K562 (cell line): ENCODE results near the gene COPS9. TPM values are rescaled to one million over a fixed set of nuclear protein-coding genes. Genes with fewer than 3 reads are reported as not detected.

Experiments
- ATAC-seq: fragments of 200-7000 bp; cut with Tn5 transposase; 3 replicates; pipeline ENCODE4 v1.9.1; 2020; ENCODE audit warnings: moderate library complexity
- BruUV-seq: library from RNA; stranded (reverse); fragments of 400-500 nt; replicated peaks from 2 replicates; lab custom pipeline; 2021; lab: Mats Ljungman, UMichigan
- CTCF ChIA-PET: fragments of 300-600 bp; formaldehyde crosslinking; extraction: SDS; loops from one replicate; lab custom pipeline; 2021; ENCODE audit warnings: low intra/inter-chr PET ratio; lab: Yijun Ruan, JAX
- POLR2A ChIA-PET: fragments of 300-600, 350-650 bp; sonication (Branson Sonifier 250); formaldehyde crosslinking; extraction: SDS; loops from one replicate; lab custom pipeline; 2021; ENCODE audit warnings: antibody characterized with exemption, inconsistent platforms; lab: Yijun Ruan, JAX
- DNase-seq, 4 experiments: peaks; one replicate each; pipeline versions ENCODE4 v3.0.0 to v3.0.0-alpha.2; 2011 to 2018; ENCODE audit warnings: low spot score in 3 of 4, mixed read lengths in 3 of 4; ENCODE audit errors: extremely low read depth in 1 of 4
- FAIRE-seq: peaks from 2 replicates; lab custom pipeline; 2011; peaks lifted over from hg19 to GRCh38; lab: Jason Lieb, UNC
- H2AFZ ChIP-seq: 2 replicates; pipeline ENCODE4 v1.6.0; 2011; ENCODE audit warnings: low read depth, low read length, control low read depth, inconsistent platforms
- H3K27ac ChIP-seq: fragments of 200-600 bp; 3 replicates; pipeline ENCODE4 v1.8.0; 2011; ENCODE audit warnings: low read depth, mild to moderate bottlenecking, control low read depth, inconsistent platforms, low read length, moderate library complexity, mixed read lengths; ENCODE audit errors: extremely low read depth
- H3K27me3 ChIP-seq, 2 experiments: fragments of 300-600 bp in 1 of 2; 2 replicates in 1 of 2; 3 replicates in 1 of 2; pipeline versions ENCODE4 v1.6.0 to v1.8.0; 2011; ENCODE audit warnings: inconsistent platforms in 2 of 2, low read length in 2 of 2, mild to moderate bottlenecking in 1 of 2, mixed read lengths in 1 of 2, moderate library complexity in 1 of 2; ENCODE audit not compliant: control insufficient read depth in 2 of 2, insufficient read depth in 2 of 2
- H3K36me3 ChIP-seq: fragments of 300-600 bp; 3 replicates; pipeline ENCODE4 v1.8.0; 2011; ENCODE audit warnings: mild to moderate bottlenecking, low read length, inconsistent platforms; ENCODE audit not compliant: control insufficient read depth, insufficient read depth
- H3K4me1 ChIP-seq, 2 experiments: fragments of 200-600 bp in 1 of 2; replicated peaks in 1 of 2; 2 replicates in 1 of 2; 3 replicates in 1 of 2; pipeline versions ENCODE4 v1.5.1 to v1.8.0; 2011; ENCODE audit warnings: inconsistent platforms in 2 of 2, low read length in 2 of 2, mild to moderate bottlenecking in 1 of 2, mixed read lengths in 1 of 2, moderate library complexity in 1 of 2; ENCODE audit not compliant: control insufficient read depth in 2 of 2, insufficient read depth in 2 of 2
- H3K4me2 ChIP-seq: 2 replicates; pipeline ENCODE4 v1.6.1; 2011; ENCODE audit warnings: low read length, control low read depth, inconsistent platforms, mixed read lengths; ENCODE audit not compliant: insufficient read depth
- H3K4me3 ChIP-seq: fragments of 200-600 bp; sonication (generic), shearing (Covaris generic); 2 replicates; pipeline ENCODE4 v1.5.1; 2016; ENCODE audit warnings: control low read depth, inconsistent platforms
- H3K79me2 ChIP-seq: fragments of 200-600 bp; 3 replicates; pipeline ENCODE4 v1.8.0; 2011; ENCODE audit warnings: low read length, inconsistent platforms; ENCODE audit not compliant: control insufficient read depth, insufficient read depth
- H3K9ac ChIP-seq, 2 experiments: 2 replicates each; pipeline versions ENCODE4 v1.6.0 to v1.6.1; 2011; ENCODE audit warnings: low read depth in 2 of 2, low read length in 2 of 2, control low read depth in 1 of 2, inconsistent platforms in 1 of 2, mild to moderate bottlenecking in 1 of 2, mixed read lengths in 1 of 2; ENCODE audit not compliant: insufficient read depth in 1 of 2
- H3K9me1 ChIP-seq: one replicate; pipeline ENCODE4 v1.6.0; 2011; ENCODE audit warnings: inconsistent platforms, mild to moderate bottlenecking, low read length, moderate library complexity; ENCODE audit not compliant: control insufficient read depth, insufficient read depth
- H3K9me3 ChIP-seq: replicated peaks from 2 replicates; pipeline ENCODE4 v1.5.1; 2011; ENCODE audit warnings: low read depth, low read length, inconsistent platforms; ENCODE audit not compliant: control insufficient read depth, insufficient read depth
- H4K20me1 ChIP-seq: replicated peaks from 2 replicates; pipeline ENCODE4 v1.6.1; 2011; ENCODE audit warnings: low read length, inconsistent platforms, mixed read lengths; ENCODE audit not compliant: control insufficient read depth, insufficient read depth
- CHD2 ChIP-seq: IDR thresholded peaks from 2 replicates; pipeline ENCODE4 v1.6.1; 2011; ENCODE audit warnings: low read depth, low read length
- NCOA4 ChIP-seq: fragments of 450-650 bp; IDR thresholded peaks from 2 replicates; pipeline ENCODE4 v1.6.1; 2018; ENCODE audit warnings: mild to moderate bottlenecking; ENCODE audit not compliant: partially characterized antibody
- ZNF174 ChIP-seq: fragments of 250-450 bp; sonication (Bioruptor Pico); IDR thresholded peaks from 2 replicates; pipeline ENCODE4 v1.4.0; 2020; ENCODE audit warnings: mild to moderate bottlenecking
- ZNF316 ChIP-seq: fragments of 450-650 bp; IDR thresholded peaks from 2 replicates; pipeline ENCODE4 v1.6.1; 2016
- ZNF699 ChIP-seq: fragments of 250-450 bp; sonication (Bioruptor Pico); IDR thresholded peaks from 2 replicates; pipeline ENCODE4 v1.8.0; 2021; ENCODE audit warnings: mild to moderate bottlenecking, moderate library complexity; ENCODE audit not compliant: insufficient replicate concordance
- WGBS: fragments of 100-300 bp; shearing (Covaris generic); methylation state at CpG from one replicate; pipeline ENCODE4 v1.1.6; 2016; ENCODE audit warnings: low coverage, mixed read lengths; ENCODE audit not compliant: insufficient coverage; ENCODE audit errors: missing lambda C conversion rate; 5-methylcytosine and 5-hydroxymethylcytosine counted together
- in situ Hi-C: fragments of 300-500 bp; cut with MboI; formaldehyde crosslinking; loops from 4 replicates; pipeline ENCODE4 v1.15.0; 2018; ENCODE audit warnings: inconsistent platforms, mixed read lengths
- intact Hi-C: fragments of 100-400 bp; cut with micrococcal nuclease; formaldehyde crosslinking; loops from 2 replicates; pipeline ENCODE4 v1.14.2; 2022
- polyA plus RNA-seq, 8 experiments: library from polyadenylated mRNA; depleted of rRNA in 4 of 8; stranded (reverse) in 5 of 8; unstranded in 3 of 8; fragments of >200 nt; fragmentation: Nextera tagmentation in 2 of 8; fragmentation: Illumina TruSeq in 1 of 8; extraction: Ambion mirVana in 2 of 8; extraction: Trizol in 1 of 8; gene quantifications; 2 replicates each; pipeline versions ENCODE4 v1.2.1 to v1.2.3, GENCODE V29; 2011 to 2014; ENCODE audit warnings: inconsistent platforms in 1 of 8, missing spikeins in 1 of 8
- total RNA-seq, 7 experiments: library from RNA; depleted of rRNA in 6 of 7; stranded (reverse); fragments of >200 nt in 6 of 7; fragmentation: Illumina TruSeq in 2 of 7; extraction: Trizol in 2 of 7; gene quantifications; 2 replicates each; pipeline versions ENCODE4 v1.2.1 to v1.2.3, GENCODE V29; 2011 to 2021; ENCODE audit warnings: low replicate concordance in 1 of 7
- TF ChIP-seq, protein P1 (sequence below), 3 experiments: fragments of 200-800 bp in 1 of 3; fragments of 250-450 bp in 1 of 3; fragments of 450-650 bp in 1 of 3; sonication (Bioruptor Pico) in 1 of 3; sonication (Bioruptor generic) in 1 of 3; formaldehyde crosslinking in 1 of 3; IDR thresholded peaks; 2 replicates each; pipeline versions ENCODE4 v1.6.1 to v1.8.0; 2016 to 2022; ENCODE audit warnings: mild to moderate bottlenecking in 2 of 3, missing genetic modification characterization in 2 of 3, missing compliant biosample characterization in 1 of 3, moderate library complexity in 1 of 3
- TF ChIP-seq, protein P2 (sequence below): sonication (generic); formaldehyde crosslinking; IDR thresholded peaks from 2 replicates; pipeline ENCODE4 v1.8.0; 2022; ENCODE audit warnings: mild to moderate bottlenecking, missing genetic modification reagents
- TF ChIP-seq, protein P3 (sequence below): fragments of 250-450 bp; sonication (Bioruptor Pico); IDR thresholded peaks from 2 replicates; pipeline ENCODE4 v1.4.0; 2020
- TF ChIP-seq, protein P4 (sequence below): fragments of 250-450 bp; sonication (Bioruptor Pico); IDR thresholded peaks from 2 replicates; pipeline ENCODE4 v1.5.0; 2022; ENCODE audit warnings: mild to moderate bottlenecking

The COPS9 gene
- total and polyA plus RNA-seq, 9 of the 15 experiments (the other 6 are each of a cell fraction or from before 2014, with no cell fraction given) = 55.0 to 281 (median 99.9) TPM

DNA sequence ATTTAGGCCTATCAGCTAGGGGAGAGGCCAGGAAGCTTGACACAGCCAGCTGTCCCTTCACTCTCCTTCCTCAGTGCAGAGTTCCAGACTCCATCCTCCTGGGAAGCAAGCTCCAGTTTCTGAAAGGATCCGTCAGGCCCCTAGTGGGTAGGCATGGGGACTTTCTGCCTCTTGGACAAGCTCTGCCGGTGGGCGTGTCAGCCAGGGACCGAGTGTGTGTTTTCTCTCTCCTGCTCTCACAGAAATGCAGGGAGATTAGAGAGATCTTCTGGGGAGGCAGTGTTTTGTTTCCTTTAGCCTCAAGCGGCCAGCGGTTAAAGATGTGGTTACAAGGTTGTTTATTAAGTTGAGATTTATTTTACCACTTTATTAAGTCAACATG lies 34.2 kb upstream of the COPS9 start:
- H3K36me3 ChIP-seq = no peaks in the 10 kb centered on the region
- peaks cover 0 to 60% of the 10 kb centered on the region in 2 experiments; a peak in 3 of 5 replicates for H3K27me3 ChIP-seq
- H3K4me3 ChIP-seq = no peak overlapping the region
- POLR2A ChIA-PET = no interaction called here
- no peaks in the 10 kb centered on the region for H4K20me1 ChIP-seq
- no peaks in the 10 kb centered on the region for H3K9me3 ChIP-seq
- FAIRE-seq (no peak), ATAC-seq (no peak), DNase-seq (peak in 3 of 4 experiments; percentile 2 to 14 (median 13))
- H3K9me1 ChIP-seq = no peaks in the 10 kb centered on the region
- no peak overlapping the region for H2AFZ ChIP-seq
- intact Hi-C loops = no loop called here
- H3K9ac ChIP-seq = no peak overlapping the region
- no peak overlapping the region for H3K4me2 ChIP-seq
- 7% methylated on average over 5 of the region's 6 CpGs for WGBS
- no peaks in the 10 kb centered on the region for H3K4me1 ChIP-seq
- CTCF ChIA-PET = no interaction called here
- no TSS peak for BruUV-seq
- H3K79me2 ChIP-seq = no peaks in the 10 kb centered on the region
- no peak overlapping the region for H3K27ac ChIP-seq
- in situ Hi-C loops = no loop called here
- TF ChIP-seq ZNF699 (CRISPR knock-in tag) (no peak), ZNF174 (no peak), NCOA4 (no peak), ZNF316 (no peak), CHD2 (no peak)
- TF ChIP-seq, protein P1, sequence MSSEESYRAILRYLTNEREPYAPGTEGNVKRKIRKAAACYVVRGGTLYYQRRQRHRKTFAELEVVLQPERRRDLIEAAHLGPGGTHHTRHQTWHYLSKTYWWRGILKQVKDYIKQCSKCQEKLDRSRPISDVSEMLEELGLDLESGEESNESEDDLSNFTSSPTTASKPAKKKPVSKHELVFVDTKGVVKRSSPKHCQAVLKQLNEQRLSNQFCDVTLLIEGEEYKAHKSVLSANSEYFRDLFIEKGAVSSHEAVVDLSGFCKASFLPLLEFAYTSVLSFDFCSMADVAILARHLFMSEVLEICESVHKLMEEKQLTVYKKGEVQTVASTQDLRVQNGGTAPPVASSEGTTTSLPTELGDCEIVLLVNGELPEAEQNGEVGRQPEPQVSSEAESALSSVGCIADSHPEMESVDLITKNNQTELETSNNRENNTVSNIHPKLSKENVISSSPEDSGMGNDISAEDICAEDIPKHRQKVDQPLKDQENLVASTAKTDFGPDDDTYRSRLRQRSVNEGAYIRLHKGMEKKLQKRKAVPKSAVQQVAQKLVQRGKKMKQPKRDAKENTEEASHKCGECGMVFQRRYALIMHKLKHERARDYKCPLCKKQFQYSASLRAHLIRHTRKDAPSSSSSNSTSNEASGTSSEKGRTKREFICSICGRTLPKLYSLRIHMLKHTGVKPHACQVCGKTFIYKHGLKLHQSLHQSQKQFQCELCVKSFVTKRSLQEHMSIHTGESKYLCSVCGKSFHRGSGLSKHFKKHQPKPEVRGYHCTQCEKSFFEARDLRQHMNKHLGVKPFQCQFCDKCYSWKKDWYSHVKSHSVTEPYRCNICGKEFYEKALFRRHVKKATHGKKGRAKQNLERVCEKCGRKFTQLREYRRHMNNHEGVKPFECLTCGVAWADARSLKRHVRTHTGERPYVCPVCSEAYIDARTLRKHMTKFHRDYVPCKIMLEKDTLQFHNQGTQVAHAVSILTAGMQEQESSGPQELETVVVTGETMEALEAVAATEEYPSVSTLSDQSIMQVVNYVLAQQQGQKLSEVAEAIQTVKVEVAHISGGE (CRISPR knock-in tag; IDR thresholded peaks at IDR 0.05) = no peak
- TF ChIP-seq, protein P2, sequence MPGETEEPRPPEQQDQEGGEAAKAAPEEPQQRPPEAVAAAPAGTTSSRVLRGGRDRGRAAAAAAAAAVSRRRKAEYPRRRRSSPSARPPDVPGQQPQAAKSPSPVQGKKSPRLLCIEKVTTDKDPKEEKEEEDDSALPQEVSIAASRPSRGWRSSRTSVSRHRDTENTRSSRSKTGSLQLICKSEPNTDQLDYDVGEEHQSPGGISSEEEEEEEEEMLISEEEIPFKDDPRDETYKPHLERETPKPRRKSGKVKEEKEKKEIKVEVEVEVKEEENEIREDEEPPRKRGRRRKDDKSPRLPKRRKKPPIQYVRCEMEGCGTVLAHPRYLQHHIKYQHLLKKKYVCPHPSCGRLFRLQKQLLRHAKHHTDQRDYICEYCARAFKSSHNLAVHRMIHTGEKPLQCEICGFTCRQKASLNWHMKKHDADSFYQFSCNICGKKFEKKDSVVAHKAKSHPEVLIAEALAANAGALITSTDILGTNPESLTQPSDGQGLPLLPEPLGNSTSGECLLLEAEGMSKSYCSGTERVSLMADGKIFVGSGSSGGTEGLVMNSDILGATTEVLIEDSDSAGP (CRISPR knock-in tag) = no peak
- TF ChIP-seq, protein P3, sequence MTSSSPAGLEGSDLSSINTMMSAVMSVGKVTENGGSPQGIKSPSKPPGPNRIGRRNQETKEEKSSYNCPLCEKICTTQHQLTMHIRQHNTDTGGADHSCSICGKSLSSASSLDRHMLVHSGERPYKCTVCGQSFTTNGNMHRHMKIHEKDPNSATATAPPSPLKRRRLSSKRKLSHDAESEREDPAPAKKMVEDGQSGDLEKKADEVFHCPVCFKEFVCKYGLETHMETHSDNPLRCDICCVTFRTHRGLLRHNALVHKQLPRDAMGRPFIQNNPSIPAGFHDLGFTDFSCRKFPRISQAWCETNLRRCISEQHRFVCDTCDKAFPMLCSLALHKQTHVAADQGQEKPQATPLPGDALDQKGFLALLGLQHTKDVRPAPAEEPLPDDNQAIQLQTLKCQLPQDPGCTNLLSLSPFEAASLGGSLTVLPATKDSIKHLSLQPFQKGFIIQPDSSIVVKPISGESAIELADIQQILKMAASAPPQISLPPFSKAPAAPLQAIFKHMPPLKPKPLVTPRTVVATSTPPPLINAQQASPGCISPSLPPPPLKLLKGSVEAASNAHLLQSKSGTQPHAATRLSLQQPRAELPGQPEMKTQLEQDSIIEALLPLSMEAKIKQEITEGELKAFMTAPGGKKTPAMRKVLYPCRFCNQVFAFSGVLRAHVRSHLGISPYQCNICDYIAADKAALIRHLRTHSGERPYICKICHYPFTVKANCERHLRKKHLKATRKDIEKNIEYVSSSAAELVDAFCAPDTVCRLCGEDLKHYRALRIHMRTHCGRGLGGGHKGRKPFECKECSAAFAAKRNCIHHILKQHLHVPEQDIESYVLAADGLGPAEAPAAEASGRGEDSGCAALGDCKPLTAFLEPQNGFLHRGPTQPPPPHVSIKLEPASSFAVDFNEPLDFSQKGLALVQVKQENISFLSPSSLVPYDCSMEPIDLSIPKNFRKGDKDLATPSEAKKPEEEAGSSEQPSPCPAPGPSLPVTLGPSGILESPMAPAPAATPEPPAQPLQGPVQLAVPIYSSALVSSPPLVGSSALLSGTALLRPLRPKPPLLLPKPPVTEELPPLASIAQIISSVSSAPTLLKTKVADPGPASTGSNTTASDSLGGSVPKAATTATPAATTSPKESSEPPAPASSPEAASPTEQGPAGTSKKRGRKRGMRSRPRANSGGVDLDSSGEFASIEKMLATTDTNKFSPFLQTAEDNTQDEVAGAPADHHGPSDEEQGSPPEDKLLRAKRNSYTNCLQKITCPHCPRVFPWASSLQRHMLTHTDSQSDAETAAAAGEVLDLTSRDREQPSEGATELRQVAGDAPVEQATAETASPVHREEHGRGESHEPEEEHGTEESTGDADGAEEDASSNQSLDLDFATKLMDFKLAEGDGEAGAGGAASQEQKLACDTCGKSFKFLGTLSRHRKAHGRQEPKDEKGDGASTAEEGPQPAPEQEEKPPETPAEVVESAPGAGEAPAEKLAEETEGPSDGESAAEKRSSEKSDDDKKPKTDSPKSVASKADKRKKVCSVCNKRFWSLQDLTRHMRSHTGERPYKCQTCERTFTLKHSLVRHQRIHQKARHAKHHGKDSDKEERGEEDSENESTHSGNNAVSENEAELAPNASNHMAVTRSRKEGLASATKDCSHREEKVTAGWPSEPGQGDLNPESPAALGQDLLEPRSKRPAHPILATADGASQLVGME (CRISPR knock-in tag) = no peak
- TF ChIP-seq, protein P4, sequence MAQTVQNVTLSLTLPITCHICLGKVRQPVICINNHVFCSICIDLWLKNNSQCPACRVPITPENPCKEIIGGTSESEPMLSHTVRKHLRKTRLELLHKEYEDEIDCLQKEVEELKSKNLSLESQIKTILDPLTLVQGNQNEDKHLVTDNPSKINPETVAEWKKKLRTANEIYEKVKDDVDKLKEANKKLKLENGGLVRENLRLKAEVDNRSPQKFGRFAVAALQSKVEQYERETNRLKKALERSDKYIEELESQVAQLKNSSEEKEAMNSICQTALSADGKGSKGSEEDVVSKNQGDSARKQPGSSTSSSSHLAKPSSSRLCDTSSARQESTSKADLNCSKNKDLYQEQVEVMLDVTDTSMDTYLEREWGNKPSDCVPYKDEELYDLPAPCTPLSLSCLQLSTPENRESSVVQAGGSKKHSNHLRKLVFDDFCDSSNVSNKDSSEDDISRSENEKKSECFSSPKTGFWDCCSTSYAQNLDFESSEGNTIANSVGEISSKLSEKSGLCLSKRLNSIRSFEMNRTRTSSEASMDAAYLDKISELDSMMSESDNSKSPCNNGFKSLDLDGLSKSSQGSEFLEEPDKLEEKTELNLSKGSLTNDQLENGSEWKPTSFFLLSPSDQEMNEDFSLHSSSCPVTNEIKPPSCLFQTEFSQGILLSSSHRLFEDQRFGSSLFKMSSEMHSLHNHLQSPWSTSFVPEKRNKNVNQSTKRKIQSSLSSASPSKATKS (CRISPR knock-in tag) = no peak
